Measurements from ENCODE around the gene STUM. TPM values are rescaled to one million over a fixed set of nuclear protein-coding genes. Genes with fewer than 3 reads are reported as not detected.
A peak's percentile ranks its signal among the peaks of the same experiment; 100 is the strongest.

STUM gene
- total RNA-seq, 1 experiment from 2014 or later, result 0.32 TPM

DNA sequence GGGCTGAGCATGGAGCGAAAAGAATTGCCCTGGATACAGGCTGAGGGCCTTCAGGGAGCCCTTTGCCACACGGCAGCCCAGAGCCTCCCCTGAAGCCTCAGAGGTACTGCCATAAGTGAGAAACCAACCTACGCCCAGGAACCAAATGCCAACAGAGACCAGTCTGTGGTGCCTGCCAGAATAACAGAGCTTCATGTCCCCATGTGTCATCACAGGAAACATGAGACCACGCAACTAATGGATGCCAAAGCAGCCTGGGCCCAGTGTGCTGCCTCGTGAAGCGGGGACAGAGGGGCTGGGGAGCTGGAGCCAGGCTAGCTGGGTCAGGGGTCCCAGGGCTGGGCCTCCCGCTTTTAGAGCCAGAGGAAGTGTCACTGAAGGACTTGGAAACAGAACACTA lies 18.7 kb upstream of the STUM start:
- no peak for DNase-seq (ENCODE audit: low read depth, low spot score)
- in situ Hi-C loops (cut with HindIII; ENCODE audit: low pct_unique_long_range_greater_than_20kb, low sequenced_read_pairs), result loop anchor here (25.0 kb wide), 1 partner anchor 93 kb away; no protein-coding TSS in a partner anchor

GRCh38 chr1:226530591-226530990 lies 18.0 kb upstream of the STUM start:
- DNase-seq (ENCODE audit: low read depth, low spot score), result no peak
- in situ Hi-C loops (cut with HindIII; ENCODE audit: low pct_unique_long_range_greater_than_20kb, low sequenced_read_pairs), result loop anchor here (25.0 kb wide), 1 partner anchor 93 kb away; no protein-coding TSS in a partner anchor

GRCh38 chr1:226531360-226532093 lies 17.0 kb upstream of the STUM start:
- DNase-seq (ENCODE audit: low read depth, low spot score), result no peak
- in situ Hi-C loops (cut with HindIII; ENCODE audit: low pct_unique_long_range_greater_than_20kb, low sequenced_read_pairs), result loop anchor here (25.0 kb wide), 1 partner anchor 94 kb away; no protein-coding TSS in a partner anchor

- in situ Hi-C loops (cut with HindIII; ENCODE audit: low pct_unique_long_range_greater_than_20kb, low sequenced_read_pairs), result loop anchor here (25.0 kb wide), 1 partner anchor 95 kb away; no protein-coding TSS in a partner anchor
- no peak for DNase-seq (ENCODE audit: low read depth, low spot score)
These were observed 16.0 kb upstream of the STUM start for GRCh38 chr1:226532553-226532952.

GRCh38 chr1:226533220-226533619 lies 15.3 kb upstream of the STUM start:
- in situ Hi-C loops (cut with HindIII; ENCODE audit: low pct_unique_long_range_greater_than_20kb, low sequenced_read_pairs), result loop anchor here (25.0 kb wide), 1 partner anchor 96 kb away; no protein-coding TSS in a partner anchor
- DNase-seq (ENCODE audit: low read depth, low spot score), result no peak

GRCh38 chr1:226534098-226534497 lies 14.5 kb upstream of the STUM start:
- DNase-seq (ENCODE audit: low read depth, low spot score), result no peak
- in situ Hi-C loops (cut with HindIII; ENCODE audit: low pct_unique_long_range_greater_than_20kb, low sequenced_read_pairs), result loop anchor here (25.0 kb wide), 1 partner anchor 97 kb away; no protein-coding TSS in a partner anchor

- in situ Hi-C loops (cut with HindIII; ENCODE audit: low pct_unique_long_range_greater_than_20kb, low sequenced_read_pairs), result loop anchor here (25.0 kb wide), 1 partner anchor 97 kb away; no protein-coding TSS in a partner anchor
- no peak for DNase-seq (ENCODE audit: low read depth, low spot score)
These were observed 13.9 kb upstream of the STUM start for GRCh38 chr1:226534645-226535044.

DNA sequence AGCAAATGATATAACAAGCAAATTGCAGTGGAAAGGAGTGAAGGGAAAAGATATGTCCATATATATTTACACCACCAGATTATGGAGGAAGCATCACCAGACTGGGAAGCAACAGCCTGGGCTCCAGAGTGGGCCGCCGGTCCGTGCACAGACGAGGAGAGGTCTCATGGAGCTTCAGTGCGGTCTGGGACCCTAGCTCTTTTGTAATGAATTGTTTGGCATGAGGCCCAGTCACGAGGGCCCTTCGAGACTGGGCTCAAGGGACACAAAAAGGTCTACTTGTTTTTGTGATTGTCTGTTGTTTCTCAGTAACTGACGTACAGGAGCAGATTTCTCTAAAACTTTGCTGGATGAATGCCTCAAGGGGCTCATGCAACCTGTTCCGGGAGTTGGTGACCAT lies 12.9 kb upstream of the STUM start:
- in situ Hi-C loops (cut with HindIII; ENCODE audit: low pct_unique_long_range_greater_than_20kb, low sequenced_read_pairs), result loop anchor here (25.0 kb wide), 1 partner anchor 98 kb away; no protein-coding TSS in a partner anchor
- peak; percentile 59 for DNase-seq (ENCODE audit: low read depth, low spot score)

- in situ Hi-C loops (cut with HindIII; ENCODE audit: low pct_unique_long_range_greater_than_20kb, low sequenced_read_pairs), result loop anchor here (25.0 kb wide), 1 partner anchor 104 kb away; no protein-coding TSS in a partner anchor
- no peak for DNase-seq (ENCODE audit: low read depth, low spot score)
These were observed 7.3 kb upstream of the STUM start for GRCh38 chr1:226541231-226541630.

DNA sequence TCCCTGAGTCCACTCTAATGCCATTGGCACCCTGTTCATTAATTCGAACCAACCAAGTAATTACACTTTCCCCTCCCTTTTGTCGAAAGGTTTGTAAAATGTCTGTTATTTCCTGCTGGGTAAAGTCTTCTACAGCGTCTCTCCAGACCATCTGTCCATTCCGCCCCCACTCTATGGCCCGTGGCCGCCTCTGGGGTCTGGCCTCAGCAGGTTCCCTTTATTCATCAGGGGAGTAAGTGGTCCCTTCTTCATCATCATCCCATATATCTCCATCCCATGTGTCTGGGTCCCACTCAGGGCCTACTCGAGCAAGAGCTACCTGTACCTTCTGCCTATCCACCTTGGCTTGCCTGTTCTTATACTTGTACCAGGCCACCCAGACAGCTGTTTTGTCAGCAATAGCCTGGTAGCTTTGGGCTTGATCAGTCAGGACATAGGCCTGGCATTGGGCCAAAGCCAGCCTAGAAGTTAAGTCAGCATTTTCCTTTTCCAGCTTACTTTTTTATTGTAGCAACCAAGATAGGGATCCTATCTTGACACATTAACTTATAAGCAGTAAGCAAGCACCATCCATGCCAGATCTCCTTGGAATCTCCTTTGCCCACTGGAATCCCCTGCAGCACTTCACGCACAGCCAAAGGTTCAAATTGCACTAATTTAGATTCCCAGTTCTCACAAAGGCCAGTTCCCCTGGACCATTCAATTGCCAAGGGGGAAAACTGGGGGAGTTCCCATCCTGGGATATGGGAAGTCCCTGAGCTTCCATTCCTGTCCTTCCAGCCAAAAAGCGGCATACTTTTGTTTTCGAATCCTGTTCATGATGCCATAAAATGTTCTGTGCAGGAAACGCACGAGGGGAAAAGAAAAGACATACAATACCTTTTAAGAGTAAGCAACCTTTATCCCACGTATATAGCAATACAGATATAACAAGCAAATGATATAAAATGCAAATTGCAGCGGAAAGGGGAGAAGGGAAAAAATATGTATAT lies 6.6 kb upstream of the STUM start:
- peak; percentile 37 for DNase-seq (ENCODE audit: low read depth, low spot score)
- in situ Hi-C loops (cut with HindIII; ENCODE audit: low pct_unique_long_range_greater_than_20kb, low sequenced_read_pairs), result loop anchor here (25.0 kb wide), 1 partner anchor 105 kb away; no protein-coding TSS in a partner anchor

DNA sequence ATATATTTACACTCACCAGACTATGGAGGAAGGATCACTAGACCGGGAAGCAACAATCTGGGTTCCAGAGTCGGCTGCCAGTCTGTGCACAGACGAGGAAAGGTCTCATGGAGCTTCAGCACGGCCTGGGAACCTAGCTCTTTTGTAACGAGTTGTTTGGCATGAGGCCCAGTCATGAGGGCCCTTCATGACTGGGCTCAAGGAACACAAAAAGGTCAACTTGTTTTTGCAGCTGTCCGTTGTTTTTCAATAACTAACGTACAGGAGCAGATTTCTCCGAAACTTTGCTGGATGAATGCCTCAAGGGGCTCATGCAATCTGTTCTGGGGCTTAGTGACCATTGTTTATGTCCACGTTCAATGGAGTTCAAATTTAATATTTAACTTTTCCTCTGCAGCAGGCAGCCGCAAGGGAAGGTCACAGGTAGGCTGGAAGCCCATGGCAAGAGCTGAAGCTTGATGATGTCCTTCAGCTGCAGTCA lies 5.9 kb upstream of the STUM start:
- DNase-seq (ENCODE audit: low read depth, low spot score), result peak; percentile 90
- in situ Hi-C loops (cut with HindIII; ENCODE audit: low pct_unique_long_range_greater_than_20kb, low sequenced_read_pairs), result loop anchor here (25.0 kb wide), 1 partner anchor 105 kb away; no protein-coding TSS in a partner anchor

DNA sequence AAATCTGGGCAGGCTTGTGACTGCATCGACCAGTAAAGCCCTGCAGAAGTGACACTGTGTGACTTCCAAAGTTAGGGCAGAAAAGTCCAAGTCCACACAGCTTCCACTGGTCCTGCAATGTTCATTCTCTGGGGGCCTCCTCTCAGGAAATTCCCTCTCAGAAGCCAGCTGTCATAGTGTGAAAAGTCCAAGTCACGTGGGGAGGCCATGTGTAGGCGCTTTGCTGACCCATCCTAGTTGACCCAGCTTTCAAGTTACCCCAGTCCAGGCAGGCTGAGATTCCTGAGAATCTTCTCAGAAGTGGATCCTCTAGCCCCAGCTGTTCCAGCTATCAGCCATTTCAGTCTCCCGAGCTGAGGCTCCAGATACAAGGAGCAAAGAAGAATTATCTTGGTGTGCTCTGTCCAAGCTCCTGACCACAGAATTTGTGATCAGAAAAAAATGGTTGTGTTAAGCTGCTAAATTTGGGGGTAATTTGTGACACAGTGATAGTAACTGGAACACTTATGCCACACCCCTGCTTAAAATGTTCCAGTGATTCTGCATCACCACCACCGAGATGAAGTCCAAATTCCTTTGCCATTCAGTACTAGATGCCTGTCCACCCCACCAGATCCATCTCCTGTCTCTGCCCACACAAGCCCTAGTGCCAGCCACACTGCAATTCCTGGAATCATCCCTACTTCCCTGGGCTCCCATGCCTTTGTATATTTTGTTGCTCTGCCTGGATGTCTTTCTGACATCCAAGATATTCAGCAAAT lies 2.5 kb upstream of the STUM start:
- no peak for DNase-seq (ENCODE audit: low read depth, low spot score)
- in situ Hi-C loops (cut with HindIII; ENCODE audit: low pct_unique_long_range_greater_than_20kb, low sequenced_read_pairs), result loop anchor here (25.0 kb wide), 1 partner anchor 109 kb away; no protein-coding TSS in a partner anchor

DNA sequence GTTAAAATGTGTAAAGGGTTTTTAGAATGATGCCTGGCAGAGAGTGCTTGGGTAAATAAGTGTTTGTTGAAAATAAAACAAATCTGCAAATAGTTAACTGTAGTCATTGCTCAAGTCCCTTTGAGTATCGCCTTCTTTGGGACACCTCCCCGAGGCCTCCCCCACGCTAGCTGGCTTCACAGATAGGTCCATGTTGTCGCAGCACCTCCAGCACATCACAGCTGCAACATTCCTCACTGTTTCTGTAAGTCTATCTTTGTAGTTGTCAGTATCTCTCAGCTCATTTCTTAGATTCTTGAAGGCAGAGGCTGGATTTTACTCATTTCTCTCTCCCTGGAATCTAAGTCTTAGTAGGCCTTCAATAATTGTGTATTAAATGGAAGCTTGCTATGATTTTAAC lies 1.6 kb upstream of the STUM start:
- no peak for DNase-seq (ENCODE audit: low read depth, low spot score)
- in situ Hi-C loops (cut with HindIII; ENCODE audit: low pct_unique_long_range_greater_than_20kb, low sequenced_read_pairs), result loop anchor here (25.0 kb wide), 1 partner anchor 110 kb away; no protein-coding TSS in a partner anchor

DNA sequence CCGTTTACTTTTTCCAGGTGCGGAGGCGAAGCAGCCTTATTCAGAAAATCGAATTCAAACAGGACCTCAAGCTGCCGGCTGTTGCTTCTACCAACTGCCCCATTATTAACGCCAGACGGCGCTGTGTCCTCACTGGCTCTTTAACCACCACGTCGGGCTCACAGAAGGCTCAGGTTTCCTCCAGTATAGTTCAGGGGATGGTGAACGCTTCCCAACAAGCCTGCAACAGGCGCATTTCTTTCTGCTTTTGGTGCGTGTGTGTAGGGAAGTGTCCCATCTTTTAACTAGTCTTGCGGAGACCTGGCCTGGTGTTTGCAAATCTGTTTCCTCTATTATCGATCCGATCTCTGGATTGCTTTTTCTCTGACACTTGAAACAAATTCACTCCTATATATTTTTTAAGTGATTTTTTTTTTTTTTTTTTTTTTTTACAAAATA lies 791 bp upstream of the STUM start:
- peak; percentile 93 for DNase-seq (ENCODE audit: low read depth, low spot score)
- in situ Hi-C loops (cut with HindIII; ENCODE audit: low pct_unique_long_range_greater_than_20kb, low sequenced_read_pairs), result loop anchor here (25.0 kb wide), 1 partner anchor 110 kb away; no protein-coding TSS in a partner anchor

- no peak for DNase-seq (ENCODE audit: low read depth, low spot score)
- in situ Hi-C loops (cut with HindIII; ENCODE audit: low pct_unique_long_range_greater_than_20kb, low sequenced_read_pairs), result loop anchor here (25.0 kb wide), 1 partner anchor 112 kb away; no protein-coding TSS in a partner anchor
These were observed 751 bp downstream of the STUM start for GRCh38 chr1:226549094-226549936.

Measured in SK-MEL-5 (cell line).